RWPE2 (cell line): Measurements from ENCODE around the gene PTGIR.
A peak's percentile ranks its signal among the peaks of the same experiment; 100 is the strongest.

ENCODE experiments used
- ATAC-seq: fragments of 200-7000 bp; cut with Tn5 transposase; 3 replicates; pipeline ENCODE4 v1.9.1; 2021; ENCODE audit warnings: low read depth
- DNase-seq: peaks from one replicate; pipeline ENCODE4 v3.0.0-alpha.2; 2020; ENCODE audit warnings: low spot score
- H3K27ac ChIP-seq: fragments of 450-650 bp; 2 replicates; pipeline ENCODE4 v1.5.1; 2017; ENCODE audit warnings: mild to moderate bottlenecking; ENCODE audit not compliant: poor library complexity, severe bottlenecking
- H3K27me3 ChIP-seq: fragments of 250-450 bp; sonication (Bioruptor Pico); 2 replicates; pipeline ENCODE4 v1.5.1; 2021; ENCODE audit warnings: mild to moderate bottlenecking, moderate library complexity; ENCODE audit not compliant: insufficient read depth, poor library complexity, severe bottlenecking
- H3K36me3 ChIP-seq: fragments of 250-450 bp; sonication (Bioruptor Pico); 2 replicates; pipeline ENCODE4 v1.5.1; 2020; ENCODE audit warnings: low read depth, mild to moderate bottlenecking, moderate library complexity
- H3K4me1 ChIP-seq: fragments of 250-450 bp; sonication (Bioruptor Pico); 2 replicates; pipeline ENCODE4 v1.5.1; 2021; ENCODE audit warnings: mild to moderate bottlenecking, moderate library complexity; ENCODE audit not compliant: insufficient read depth, poor library complexity, severe bottlenecking
- H3K4me3 ChIP-seq: fragments of 250-450 bp; sonication (Bioruptor Pico); 2 replicates; pipeline ENCODE4 v1.5.1; 2021; ENCODE audit warnings: mild to moderate bottlenecking, moderate library complexity; ENCODE audit not compliant: severe bottlenecking
- H3K9me3 ChIP-seq: fragments of 250-450 bp; sonication (Bioruptor Pico); 2 replicates; pipeline ENCODE4 v1.5.1; 2021; ENCODE audit warnings: mild to moderate bottlenecking, moderate library complexity; ENCODE audit not compliant: severe bottlenecking
- TF ChIP-seq, protein P1 (sequence below): fragments of 450-650 bp; IDR thresholded peaks from one replicate; pipeline ENCODE4 v1.5.1; 2017; ENCODE audit warnings: mild to moderate bottlenecking, moderate library complexity; ENCODE audit not compliant: poor library complexity, severe bottlenecking

PTGIR gene

DNA sequence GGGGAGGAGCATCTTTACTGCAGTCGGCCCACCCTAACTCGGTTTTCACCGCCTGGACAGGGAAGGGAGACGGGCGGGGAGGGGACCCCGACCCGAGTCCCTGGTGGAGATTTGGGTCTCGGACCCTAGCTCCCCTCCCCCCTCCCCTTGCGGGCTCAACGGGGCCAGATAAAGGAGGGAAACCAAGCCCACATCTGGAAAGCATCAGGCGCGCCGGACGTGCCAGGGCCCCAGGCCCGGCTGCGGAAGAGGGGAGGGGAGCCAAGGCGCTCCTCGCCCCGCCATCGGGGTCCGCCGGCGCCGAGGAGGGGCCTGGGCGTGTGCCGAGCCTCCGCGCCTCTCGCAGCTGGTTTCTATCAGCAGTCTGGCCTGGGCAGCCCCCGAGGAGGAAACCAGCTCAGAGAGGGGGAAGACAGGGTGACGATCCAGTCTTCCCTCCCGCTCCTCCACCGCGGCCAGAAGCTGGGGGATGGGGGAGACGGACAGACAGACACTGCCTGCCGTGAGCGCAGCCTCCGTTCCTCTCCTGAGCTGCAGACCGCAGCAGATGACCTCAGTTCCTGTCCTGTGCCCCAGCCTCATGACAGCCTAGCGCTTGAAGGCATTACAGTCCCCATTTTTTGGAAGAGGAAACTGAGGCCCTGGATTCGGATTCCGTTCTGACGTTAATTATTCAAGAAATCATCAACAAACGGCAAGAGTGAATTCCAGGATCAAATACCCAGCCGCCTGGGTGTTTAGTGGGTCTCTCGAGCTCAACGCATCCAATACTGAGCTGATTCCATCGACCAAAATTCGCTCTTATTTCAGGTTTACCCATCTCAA lies 14.7 kb upstream of the PTGIR start:
- TF ChIP-seq, protein P1, sequence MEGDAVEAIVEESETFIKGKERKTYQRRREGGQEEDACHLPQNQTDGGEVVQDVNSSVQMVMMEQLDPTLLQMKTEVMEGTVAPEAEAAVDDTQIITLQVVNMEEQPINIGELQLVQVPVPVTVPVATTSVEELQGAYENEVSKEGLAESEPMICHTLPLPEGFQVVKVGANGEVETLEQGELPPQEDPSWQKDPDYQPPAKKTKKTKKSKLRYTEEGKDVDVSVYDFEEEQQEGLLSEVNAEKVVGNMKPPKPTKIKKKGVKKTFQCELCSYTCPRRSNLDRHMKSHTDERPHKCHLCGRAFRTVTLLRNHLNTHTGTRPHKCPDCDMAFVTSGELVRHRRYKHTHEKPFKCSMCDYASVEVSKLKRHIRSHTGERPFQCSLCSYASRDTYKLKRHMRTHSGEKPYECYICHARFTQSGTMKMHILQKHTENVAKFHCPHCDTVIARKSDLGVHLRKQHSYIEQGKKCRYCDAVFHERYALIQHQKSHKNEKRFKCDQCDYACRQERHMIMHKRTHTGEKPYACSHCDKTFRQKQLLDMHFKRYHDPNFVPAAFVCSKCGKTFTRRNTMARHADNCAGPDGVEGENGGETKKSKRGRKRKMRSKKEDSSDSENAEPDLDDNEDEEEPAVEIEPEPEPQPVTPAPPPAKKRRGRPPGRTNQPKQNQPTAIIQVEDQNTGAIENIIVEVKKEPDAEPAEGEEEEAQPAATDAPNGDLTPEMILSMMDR: no peak
- Histone ChIP-seq H3K4me1 (peaks cover 2% of the 10 kb centered on the region), H3K27me3 (peaks cover 36% of the 10 kb centered on the region), H3K36me3 (no peaks in the 10 kb centered on the region), H3K9me3 (no peaks in the 10 kb centered on the region), H3K27ac (no peak overlapping the region), H3K4me3 (peak overlapping the region; percentile 39)
- ATAC-seq (no peak), DNase-seq (peak; percentile 41)

DNA sequence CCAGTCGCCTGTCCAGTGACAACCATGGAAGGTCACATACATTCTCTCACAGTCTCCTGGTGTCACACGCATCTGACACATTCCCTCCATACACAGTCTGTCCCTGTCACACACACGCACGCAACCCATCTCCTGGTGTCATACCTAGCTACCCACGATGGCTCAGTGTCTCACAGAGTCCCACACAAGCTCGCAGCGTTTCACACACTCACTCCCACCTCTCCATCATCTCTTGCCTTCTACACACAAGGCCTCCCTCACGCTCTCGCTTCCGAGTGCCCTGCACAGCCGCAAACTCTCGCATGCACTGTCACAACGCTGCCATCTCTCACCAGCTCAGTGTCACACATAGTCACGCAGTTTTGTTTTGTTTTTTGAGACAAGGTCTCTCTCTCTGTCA lies 12.3 kb upstream of the PTGIR start:
- no peaks in the 10 kb centered on the region for H3K9me3 ChIP-seq
- no peak overlapping the region for H3K27ac ChIP-seq
- H3K36me3 ChIP-seq: no peaks in the 10 kb centered on the region
- DNase-seq: peak; percentile 30
- TF ChIP-seq, protein P1: no peak
- H3K4me1 ChIP-seq: peaks cover 4% of the 10 kb centered on the region
- H3K4me3 ChIP-seq: no peak overlapping the region
- H3K27me3 ChIP-seq: peaks cover 39% of the 10 kb centered on the region
- ATAC-seq: no peak

DNA sequence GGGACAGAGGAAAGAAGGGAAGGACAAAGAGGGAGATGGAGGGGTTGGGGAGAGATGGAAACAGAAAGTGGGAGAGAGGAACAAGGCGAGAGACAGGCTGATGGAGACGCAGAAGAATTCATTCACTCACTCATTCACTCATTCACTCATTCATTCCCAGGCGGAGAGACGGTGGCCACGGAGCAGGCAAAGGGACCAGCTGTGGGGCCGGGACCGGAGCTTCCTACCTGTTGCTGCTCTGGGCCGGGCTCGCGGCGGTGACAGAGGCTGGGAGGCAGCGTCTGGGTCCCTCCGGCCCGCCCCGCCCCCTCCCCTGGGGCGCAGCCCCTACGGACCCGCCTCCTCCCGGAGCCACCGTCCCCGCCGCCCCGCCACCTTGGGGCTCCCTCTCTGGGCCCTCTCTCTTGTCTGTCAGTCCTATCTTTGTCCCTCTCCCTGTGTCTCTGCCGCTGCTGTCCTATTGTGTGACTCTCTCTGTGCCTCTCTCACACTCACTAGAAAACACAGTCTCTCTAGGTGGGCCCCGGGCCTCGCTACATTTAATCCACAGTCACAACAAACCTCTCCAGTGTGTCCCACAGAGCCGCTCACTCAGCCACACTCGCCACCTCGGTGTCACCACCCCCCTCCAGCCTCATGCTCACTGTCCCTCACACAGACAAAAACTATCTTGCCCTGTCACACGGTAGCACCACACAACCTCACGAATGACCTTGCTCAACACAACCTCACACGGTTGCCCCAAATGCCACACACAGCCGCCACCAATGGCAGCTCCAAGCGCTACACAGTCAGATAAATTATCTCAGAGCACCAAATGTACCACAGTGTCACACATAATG lies 11.3 kb upstream of the PTGIR start, which contains the start of gene GNG8:
Gene GNG8 (minus strand): TSS at position 283 of the 842 bp plus-strand sequence. CDS start 1,520 bp downstream, outside the sequence.
- H3K9me3 ChIP-seq: no peaks in the 10 kb centered on the region
- H3K27me3 ChIP-seq: peaks cover 39% of the 10 kb centered on the region
- TF ChIP-seq, protein P1: no peak
- DNase-seq (peak; percentile 59), ATAC-seq (no peak)
- H3K4me3 ChIP-seq: no peak within 1 kb of the TSS
- H3K4me1 ChIP-seq: peaks cover 4% of the 10 kb centered on the region
- no peaks in the 10 kb centered on the region for H3K36me3 ChIP-seq
- H3K27ac ChIP-seq: no peak within 1 kb of the TSS

DNA sequence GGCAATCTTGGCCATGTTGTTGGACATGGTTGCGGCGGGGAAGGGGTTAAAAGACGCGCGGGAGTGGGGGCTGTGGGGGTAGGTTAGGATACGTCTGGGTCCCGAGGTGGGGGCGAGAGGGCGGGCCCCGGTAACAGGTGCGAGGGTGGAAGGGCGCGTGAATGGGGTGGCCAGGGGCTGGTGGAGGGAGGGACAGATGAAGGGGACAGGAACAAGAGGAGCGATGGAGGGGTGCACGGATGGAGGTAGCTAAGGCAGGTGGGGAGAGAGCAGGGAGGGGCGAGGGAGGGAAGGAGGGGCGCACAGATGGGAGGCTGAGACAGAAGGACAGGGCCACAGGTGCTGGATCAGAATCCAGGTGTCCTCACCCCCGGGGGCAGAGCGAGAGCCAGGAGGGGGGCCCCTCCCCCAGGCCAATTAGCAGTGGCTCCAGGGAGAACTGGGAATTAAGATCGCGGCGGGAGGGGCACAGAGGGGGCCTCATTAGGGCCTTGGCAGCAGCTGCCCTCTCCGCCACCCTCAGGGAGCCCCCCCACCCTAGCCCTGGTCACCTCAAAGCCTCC lies 9.8 kb upstream of the PTGIR start:
- ATAC-seq: no peak

More for the DNA sequence above, 9.8 kb upstream of the PTGIR start:
- no peaks in the 10 kb centered on the region for H3K9me3 ChIP-seq
- TF ChIP-seq, protein P1: no peak
- no peaks in the 10 kb centered on the region for H3K36me3 ChIP-seq
- peak overlapping the region; percentile 27 for H3K4me3 ChIP-seq
- no peak overlapping the region for H3K27ac ChIP-seq
- DNase-seq: peak; percentile 60
- H3K27me3 ChIP-seq: peaks cover 35% of the 10 kb centered on the region
- H3K4me1 ChIP-seq: peaks cover 8% of the 10 kb centered on the region
